NCI-H2081 treated with DMSO at 0.1 percent for 48 hours (cell line): ENCODE measurements around the gene PAH.
A peak's percentile ranks its signal among the peaks of the same experiment; 100 is the strongest.

Source experiments
- DNase-seq: peaks from one replicate; lab custom pipeline; 2025; lab: John Stamatoyannopoulos, UW

Gene PAH

DNA sequence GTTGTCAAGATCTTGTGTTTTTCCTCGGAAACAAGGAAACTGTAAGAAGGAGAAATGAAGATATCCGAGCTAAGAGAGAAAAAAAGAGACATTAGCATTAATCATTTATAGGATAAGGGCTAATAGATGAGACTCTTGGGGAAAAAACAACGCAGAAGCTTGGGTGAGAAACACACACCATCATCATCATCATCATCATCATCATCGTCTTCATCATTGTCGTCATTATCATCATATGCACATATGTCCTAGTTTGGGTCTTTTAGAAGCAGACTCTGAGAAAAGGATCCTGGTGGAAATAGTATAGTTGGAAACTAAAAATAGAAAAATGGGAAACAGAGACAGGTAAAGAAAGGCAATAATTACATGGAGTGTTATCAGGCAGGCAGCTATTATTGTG, 95.9 kb downstream of the PAH start:
- DNase-seq, result no peak

DNA sequence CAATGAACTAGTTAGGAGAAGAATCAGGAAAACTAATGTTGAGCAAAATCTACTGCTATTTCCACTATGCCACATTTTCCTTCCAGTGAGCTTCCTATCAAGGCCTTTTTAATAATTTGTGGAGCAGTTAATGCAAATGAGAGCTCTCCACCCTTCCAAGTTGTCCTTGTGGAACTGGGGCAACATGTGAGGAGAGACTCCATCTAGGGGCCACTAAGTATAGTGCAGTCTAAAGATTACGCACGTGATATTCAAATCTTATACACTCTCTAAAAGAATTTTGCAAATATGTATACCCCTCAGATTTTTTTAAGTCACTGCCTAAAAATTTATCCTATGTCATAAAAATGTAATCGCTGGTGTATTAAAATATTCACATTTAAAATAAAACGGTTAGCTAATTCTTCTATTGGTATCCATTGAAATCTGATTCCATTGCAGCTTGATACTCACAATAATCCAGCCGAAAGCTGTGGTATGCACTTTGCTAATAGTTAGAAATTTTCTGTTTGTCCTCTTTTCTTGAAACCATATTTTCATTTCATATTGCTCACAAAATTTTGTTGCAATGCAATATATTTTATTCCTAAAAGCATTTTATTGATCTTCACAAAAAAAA, 100.1 kb downstream of the PAH start:
- DNase-seq, result no peak

- no peak for DNase-seq
Measured at GRCh38 chr12:102814691-102815367, 102.2 kb downstream of the PAH start.

DNA sequence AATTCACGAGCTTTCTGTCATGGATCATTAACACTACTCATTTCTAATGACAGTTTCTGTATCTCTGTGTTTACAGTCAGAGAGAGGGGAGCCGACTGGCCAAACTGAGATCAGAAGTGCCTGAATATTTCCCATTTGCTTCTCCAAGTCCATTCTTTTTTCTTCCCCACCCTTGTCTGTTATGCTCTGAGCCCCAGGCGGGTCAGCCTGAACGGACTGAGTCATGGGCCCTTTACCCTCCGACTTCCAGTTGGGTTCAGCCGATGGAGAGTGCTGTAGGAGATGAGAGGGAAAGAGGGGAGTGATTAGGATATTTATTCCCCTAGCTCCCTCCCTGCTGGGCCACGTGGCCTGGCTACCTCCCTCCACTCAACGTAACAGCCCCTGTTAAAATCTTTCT, 104.7 kb downstream of the PAH start:
- no peak for DNase-seq

DNA sequence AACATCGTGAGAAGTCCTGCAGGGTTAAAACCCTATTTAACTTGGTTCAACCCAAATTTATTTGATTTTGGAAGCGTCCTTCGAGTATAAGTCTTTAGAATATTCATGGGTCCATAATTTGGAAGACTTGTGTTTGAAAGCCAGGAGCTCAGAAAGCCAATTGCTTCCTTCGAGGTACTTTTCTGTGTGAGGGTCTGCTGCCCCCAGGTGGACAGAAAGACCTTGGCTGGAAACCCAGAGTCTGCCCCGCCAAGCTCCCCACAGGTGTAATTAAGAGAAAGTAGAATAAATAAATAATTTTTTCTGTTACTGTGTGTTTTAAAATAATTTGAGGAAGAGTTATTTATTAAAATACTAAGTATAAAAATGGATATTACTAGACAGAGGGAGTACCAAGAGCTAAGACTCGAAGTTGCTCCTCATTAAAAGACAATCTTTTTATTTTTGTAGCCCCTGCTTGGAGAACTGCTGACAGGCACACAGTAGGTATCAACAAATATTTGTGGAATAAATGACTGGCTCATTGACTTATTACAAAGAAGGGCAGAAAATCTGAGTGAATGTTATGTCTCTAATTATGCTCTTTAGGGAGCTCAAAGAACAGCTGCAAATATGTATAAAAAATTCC, 105.8 kb downstream of the PAH start:
- DNase-seq, result peak; percentile 9

GRCh38 chr12:102808412-102808811, 108.6 kb downstream of the PAH start:
- no peak for DNase-seq

DNA sequence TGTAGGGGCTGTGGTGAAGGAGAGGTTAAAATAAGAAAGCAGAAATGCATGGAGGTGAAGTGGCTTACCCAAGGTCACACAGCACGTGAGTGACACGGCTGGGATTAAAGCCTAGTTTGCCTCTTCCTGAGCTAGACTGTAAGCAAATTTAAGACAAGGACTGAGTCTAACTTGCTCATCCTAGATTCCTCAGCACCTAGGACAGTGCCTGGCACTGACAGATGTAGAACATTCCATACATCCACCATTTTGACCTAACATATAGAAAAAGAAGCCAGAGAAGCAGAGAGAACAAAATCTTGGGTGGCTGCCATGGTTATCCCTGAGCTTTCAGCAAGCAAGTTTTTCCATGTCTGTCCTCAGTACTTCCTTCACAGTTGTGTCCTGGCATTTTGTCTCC, 110.5 kb downstream of the PAH start:
- no peak for DNase-seq

DNA sequence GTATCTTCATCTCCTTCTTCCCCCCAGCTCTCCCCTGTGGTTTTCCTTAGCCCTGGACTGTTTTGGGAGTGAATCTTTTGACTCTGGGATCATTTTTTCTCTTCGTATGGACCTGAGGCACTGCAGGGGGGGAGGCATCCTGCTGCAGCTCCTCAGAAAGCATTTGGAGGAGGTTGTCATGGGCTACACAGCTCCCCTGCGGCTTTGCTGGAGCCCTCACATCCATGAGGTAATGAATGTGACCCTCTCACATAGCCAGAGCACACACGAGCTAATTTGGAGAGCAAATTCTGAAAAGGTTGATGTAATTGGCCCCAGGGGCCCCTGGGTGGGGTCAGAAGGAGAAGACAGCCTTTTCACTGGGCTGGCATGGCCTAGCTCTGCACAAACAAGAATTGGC, 110.9 kb downstream of the PAH start:
- DNase-seq, result no peak

GRCh38 chr12:102800565-102800964, 116.5 kb downstream of the PAH start:
- DNase-seq, result no peak

DNA sequence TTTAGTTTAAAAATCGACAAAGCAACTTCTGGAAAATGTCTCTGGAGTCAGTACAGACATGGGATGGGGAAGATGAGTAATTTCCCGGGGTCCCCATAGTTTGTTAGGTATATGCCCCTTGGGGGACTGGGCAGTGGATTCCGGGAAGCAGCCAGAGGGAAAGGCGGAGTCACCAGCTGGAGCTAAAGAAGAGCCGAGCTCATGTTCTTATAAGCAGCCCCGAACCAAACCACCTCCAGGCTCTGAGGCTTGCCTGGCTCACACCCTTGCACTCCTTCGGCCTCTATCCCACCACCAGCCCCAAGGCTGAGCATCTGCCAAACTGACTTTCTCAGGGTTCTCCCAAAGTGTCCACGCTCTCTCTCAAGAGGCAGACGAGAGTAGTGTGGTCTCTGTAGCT, 117.8 kb downstream of the PAH start:
- DNase-seq, result no peak

DNA sequence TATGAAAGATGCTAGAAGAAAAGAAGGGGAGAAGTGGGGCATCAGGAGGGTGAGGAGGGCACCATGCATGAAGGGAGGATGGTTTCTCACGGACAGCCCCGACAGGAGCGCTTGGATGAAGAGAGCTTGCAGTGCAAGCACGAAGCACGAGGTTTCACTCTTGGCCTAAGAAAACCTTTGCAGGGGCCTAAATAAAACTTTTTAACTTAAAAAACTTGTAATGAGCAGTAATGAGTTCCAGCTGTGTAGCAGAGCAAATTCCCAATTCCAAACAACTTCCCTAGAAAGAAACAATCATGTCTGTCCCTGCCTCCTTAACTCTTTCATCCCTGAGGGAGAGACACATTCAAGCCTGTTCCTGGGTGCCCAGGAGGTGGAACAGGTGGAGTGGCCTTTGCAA, 119.5 kb downstream of the PAH start:
- DNase-seq, result no peak

- no peak for DNase-seq
Measured at GRCh38 chr12:102793921-102794320, 123.1 kb downstream of the PAH start.
